RWPE1 (cell line): ENCODE results near the gene CLSTN3.
A peak's percentile ranks its signal among the peaks of the same experiment; 100 is the strongest.

Experiments
- CTCF ChIA-PET: fragments of 350-600 bp; sonication (Branson Sonifier 250); formaldehyde crosslinking; extraction: SDS; loops from one replicate; lab custom pipeline; 2021; lab: Yijun Ruan, JAX
- POLR2A ChIA-PET: fragments of 400-600 bp; formaldehyde crosslinking; extraction: SDS; loops from one replicate; lab custom pipeline; 2020; ENCODE audit warnings: antibody characterized with exemption; ENCODE audit not compliant: low non-redundant PET; lab: Yijun Ruan, JAX
- DNase-seq: peaks from one replicate; pipeline ENCODE4 v3.0.0; 2012; ENCODE audit warnings: low spot score
- H3K27ac ChIP-seq: fragments of 450-650 bp; 2 replicates; pipeline ENCODE4 v1.5.1; 2017
- CTCF ChIP-seq: fragments of 450-650 bp; conservative IDR thresholded peaks from 2 replicates; pipeline ENCODE4 v1.5.1; 2017; ENCODE audit warnings: low read depth, mild to moderate bottlenecking

The CLSTN3 gene

GRCh38 chr12:7129872-7130691, at the start of gene CLSTN3:
TSS of gene CLSTN3 (plus strand) at chr12:7130371. CDS start at chr12:7130649, 278 bp downstream.
- ChIA-PET POLR2A (no interaction called here), CTCF (interaction anchor here (0.6 to 1.3 kb wide), 4 partner anchors 11 to 1216 kb away, joined by 3 to 4 read pairs (median 3); no protein-coding TSS in a partner anchor)
- peak within 1 kb of the TSS; percentile 18; the same call in 1 of the 2 replicates for H3K27ac ChIP-seq
- DNase-seq: peak; percentile 100
- no peak for TF ChIP-seq CTCF

GRCh38 chr12:7081037-7081436, 49.1 kb upstream of the CLSTN3 start:
- TF ChIP-seq CTCF: no peak
- no peak for DNase-seq
- peak overlapping the region; percentile 74 for H3K27ac ChIP-seq
- CTCF ChIA-PET: interaction anchor here (0.6 kb wide), 1 partner anchor 23 kb away, joined by 5 read pairs; no protein-coding TSS in a partner anchor
- POLR2A ChIA-PET: no interaction called here

- H3K27ac ChIP-seq: no peak overlapping the region
- no peak for TF ChIP-seq CTCF
- ChIA-PET POLR2A (no interaction called here), CTCF (no interaction called here)
- DNase-seq: no peak
These were observed 47.0 kb upstream of the CLSTN3 start for GRCh38 chr12:7083125-7083524.

- no peak for TF ChIP-seq CTCF
- CTCF ChIA-PET: interaction anchor here (0.6 to 1.6 kb wide), 3 partner anchors 20 to 1520 kb away, joined by 3 to 7 read pairs (median 3); partner anchors contain the start of gene C1RL
- DNase-seq: no peak
- no peak overlapping the region for H3K27ac ChIP-seq
- POLR2A ChIA-PET: no interaction called here
These were observed 40.8 kb upstream of the CLSTN3 start for GRCh38 chr12:7089196-7089871.

GRCh38 chr12:7090222-7090998, 39.8 kb upstream of the CLSTN3 start:
- DNase-seq: no peak
- ChIA-PET CTCF (interaction anchor here (1.1 to 1.6 kb wide), 2 partner anchors 19 to 167 kb away, joined by 3 to 7 read pairs; partner anchors contain the start of gene C1RL), POLR2A (no interaction called here)
- no peak overlapping the region for H3K27ac ChIP-seq
- no peak for TF ChIP-seq CTCF
